SU-DHL-6 (cell line): ENCODE results near the gene TNKS1BP1.
"Not testable (repeated sequence)": the region's sequence is repeated elsewhere in the genome, so short reads cannot be mapped to it uniquely, and the experiment has no call there.

Experiments
- H2AFZ ChIP-seq: fragments of 200-600 bp; sonication (generic); 2 replicates; pipeline ENCODE4 v1.6.1; 2014; ENCODE audit warnings: low read depth, mild to moderate bottlenecking, moderate library complexity, mixed read lengths, antibody characterized with exemption, low read length; ENCODE audit not compliant: severe bottlenecking
- H3F3A ChIP-seq: fragments of 200-600 bp; shearing (Covaris generic); 2 replicates; pipeline ENCODE4 v1.6.0; 2016; ENCODE audit warnings: antibody characterized with exemption, mild to moderate bottlenecking; ENCODE audit not compliant: insufficient read depth
- H3K27ac ChIP-seq: fragments of 200-600 bp; sonication (generic); 2 replicates; pipeline ENCODE4 v1.5.1; 2016; ENCODE audit warnings: low read depth, mild to moderate bottlenecking, low read length, moderate library complexity, mixed read lengths
- H3K27me3 ChIP-seq: fragments of 200-600 bp; sonication (generic), shearing (Covaris generic); 2 replicates; pipeline ENCODE4 v1.6.0; 2014; ENCODE audit warnings: mild to moderate bottlenecking, low read length
- H3K36me3 ChIP-seq: fragments of 200-600 bp; sonication (generic); 2 replicates; pipeline ENCODE4 v1.6.1; 2014; ENCODE audit warnings: mild to moderate bottlenecking, low read length, mixed read lengths
- H3K4me2 ChIP-seq: fragments of 300-600, 200-600 bp; shearing (Covaris generic), sonication (generic); 2 replicates; pipeline ENCODE4 v1.6.0; 2014; ENCODE audit warnings: low read length, low read depth, mild to moderate bottlenecking; ENCODE audit not compliant: poor library complexity, severe bottlenecking
- H3K4me3 ChIP-seq: fragments of 200-600 bp; sonication (generic); 2 replicates; pipeline ENCODE4 v1.5.1; 2014; ENCODE audit warnings: antibody characterized with exemption, low read length, mild to moderate bottlenecking, mixed read lengths; ENCODE audit not compliant: insufficient read depth, poor library complexity, severe bottlenecking
- H3K79me2 ChIP-seq: fragments of 200-600 bp; sonication (generic); 2 replicates; pipeline ENCODE4 v1.6.1; 2014; ENCODE audit warnings: mild to moderate bottlenecking, low read length, moderate library complexity; ENCODE audit not compliant: insufficient read depth
- H3K9ac ChIP-seq: fragments of 200-600 bp; sonication (generic); 2 replicates; pipeline ENCODE4 v1.7.0; 2014; ENCODE audit warnings: mild to moderate bottlenecking, low read length
- H3K9me2 ChIP-seq: fragments of 200-600 bp; sonication (generic); replicated peaks from 2 replicates; pipeline ENCODE4 v1.6.1; 2014; ENCODE audit warnings: low read length; ENCODE audit not compliant: insufficient read depth
- H3K9me3 ChIP-seq: fragments of 200-600 bp; sonication (generic); 2 replicates; pipeline ENCODE4 v1.6.1; 2014; ENCODE audit warnings: low read length, mixed read lengths; ENCODE audit not compliant: insufficient read depth
- H4K20me1 ChIP-seq: fragments of 200-600 bp; sonication (generic); 2 replicates; pipeline ENCODE4 v1.6.1; 2014; ENCODE audit warnings: low read depth, mild to moderate bottlenecking, antibody characterized with exemption, low read length, moderate library complexity, mixed read lengths
- CTCF ChIP-seq: fragments of 200-600 bp; sonication (generic); IDR thresholded peaks from one replicate; pipeline ENCODE4 v1.5.1; 2017; ENCODE audit warnings: antibody characterized with exemption, mild to moderate bottlenecking, low read length, moderate library complexity; ENCODE audit not compliant: insufficient read depth, poor library complexity, severe bottlenecking
- EZH2phosphoT487 ChIP-seq: fragments of 200-600 bp; sonication (generic), shearing (Covaris generic); conservative IDR thresholded peaks from 2 replicates; pipeline ENCODE4 v1.6.1; 2018; ENCODE audit warnings: mild to moderate bottlenecking, antibody characterized with exemption, low read length, moderate library complexity, mixed read lengths

TNKS1BP1 gene

GRCh38 chr11:57364851-57365660 is 40.3 kb upstream of the TNKS1BP1 start:
- no peak overlapping the region for H2AFZ ChIP-seq
- TF ChIP-seq EZH2phosphoT487 (no peak), CTCF (no peak)
- H3K27me3 ChIP-seq = no peaks in the 10 kb centered on the region
- no peak overlapping the region for H3K9ac ChIP-seq
- H3F3A ChIP-seq = no peaks in the 10 kb centered on the region
- H3K9me2 ChIP-seq = no peaks in the 10 kb centered on the region
- H3K79me2 ChIP-seq = no peaks in the 10 kb centered on the region
- H3K9me3 ChIP-seq = no peaks in the 10 kb centered on the region
- no peaks in the 10 kb centered on the region for H3K36me3 ChIP-seq
- H3K27ac ChIP-seq = no peak overlapping the region
- no peak overlapping the region for H3K4me2 ChIP-seq
- H4K20me1 ChIP-seq = no peaks in the 10 kb centered on the region
- H3K4me3 ChIP-seq = no peak overlapping the region

- no peaks in the 10 kb centered on the region for H3K79me2 ChIP-seq
- H4K20me1 ChIP-seq = no peaks in the 10 kb centered on the region
- TF ChIP-seq EZH2phosphoT487 (no peak), CTCF (no peak)
- no peak overlapping the region for H3K4me3 ChIP-seq
- no peak overlapping the region for H3K9ac ChIP-seq
- H3K36me3 ChIP-seq = no peaks in the 10 kb centered on the region
- H3K27me3 ChIP-seq = no peaks in the 10 kb centered on the region
- H3K27ac ChIP-seq = no peak overlapping the region
- H3F3A ChIP-seq = no peaks in the 10 kb centered on the region
- H3K9me3 ChIP-seq = no peaks in the 10 kb centered on the region
- H3K4me2 ChIP-seq = no peak overlapping the region
- no peaks in the 10 kb centered on the region for H3K9me2 ChIP-seq
- no peak overlapping the region for H2AFZ ChIP-seq
Measured at GRCh38 chr11:57363131-57364080, 38.7 kb upstream of the TNKS1BP1 start.

- Histone ChIP-seq H2AFZ (no peak overlapping the region), H3K9me3 (no peaks in the 10 kb centered on the region), H4K20me1 (no peaks in the 10 kb centered on the region), H3K27ac (no peak overlapping the region), H3K4me3 (no peak overlapping the region), H3F3A (no peaks in the 10 kb centered on the region), H3K27me3 (no peaks in the 10 kb centered on the region), H3K4me2 (no peak overlapping the region), H3K36me3 (no peaks in the 10 kb centered on the region), H3K79me2 (no peaks in the 10 kb centered on the region), H3K9ac (no peak overlapping the region), H3K9me2 (no peaks in the 10 kb centered on the region)
- no peak for TF ChIP-seq CTCF
- no peak for TF ChIP-seq EZH2phosphoT487
Measured at GRCh38 chr11:57361926-57362325, 37.2 kb upstream of the TNKS1BP1 start.

GRCh38 chr11:57361420-57361819 is 36.7 kb upstream of the TNKS1BP1 start:
- not testable (repeated sequence) for H3K9ac ChIP-seq, H3K36me3 ChIP-seq, H3K4me3 ChIP-seq, H3K27me3 ChIP-seq, H4K20me1 ChIP-seq, H3K4me2 ChIP-seq, H3K9me2 ChIP-seq, H3F3A ChIP-seq, H3K9me3 ChIP-seq, H3K79me2 ChIP-seq, H3K27ac ChIP-seq, H2AFZ ChIP-seq
